RWPE2 (cell line): Measurements from ENCODE around the gene LCN6.
A peak's percentile ranks its signal among the peaks of the same experiment; 100 is the strongest.

Experiments
- ATAC-seq: fragments of 200-7000 bp; cut with Tn5 transposase; 3 replicates; pipeline ENCODE4 v1.9.1; 2021; ENCODE audit warnings: low read depth
- DNase-seq: peaks from one replicate; pipeline ENCODE4 v3.0.0-alpha.2; 2020; ENCODE audit warnings: low spot score
- H3K27ac ChIP-seq: fragments of 450-650 bp; 2 replicates; pipeline ENCODE4 v1.5.1; 2017; ENCODE audit warnings: mild to moderate bottlenecking; ENCODE audit not compliant: poor library complexity, severe bottlenecking
- H3K27me3 ChIP-seq: fragments of 250-450 bp; sonication (Bioruptor Pico); 2 replicates; pipeline ENCODE4 v1.5.1; 2021; ENCODE audit warnings: mild to moderate bottlenecking, moderate library complexity; ENCODE audit not compliant: insufficient read depth, poor library complexity, severe bottlenecking
- H3K36me3 ChIP-seq: fragments of 250-450 bp; sonication (Bioruptor Pico); 2 replicates; pipeline ENCODE4 v1.5.1; 2020; ENCODE audit warnings: low read depth, mild to moderate bottlenecking, moderate library complexity
- H3K4me1 ChIP-seq: fragments of 250-450 bp; sonication (Bioruptor Pico); 2 replicates; pipeline ENCODE4 v1.5.1; 2021; ENCODE audit warnings: mild to moderate bottlenecking, moderate library complexity; ENCODE audit not compliant: insufficient read depth, poor library complexity, severe bottlenecking
- H3K4me3 ChIP-seq: fragments of 250-450 bp; sonication (Bioruptor Pico); 2 replicates; pipeline ENCODE4 v1.5.1; 2021; ENCODE audit warnings: mild to moderate bottlenecking, moderate library complexity; ENCODE audit not compliant: severe bottlenecking
- H3K9me3 ChIP-seq: fragments of 250-450 bp; sonication (Bioruptor Pico); 2 replicates; pipeline ENCODE4 v1.5.1; 2021; ENCODE audit warnings: mild to moderate bottlenecking, moderate library complexity; ENCODE audit not compliant: severe bottlenecking
- CTCF ChIP-seq: fragments of 450-650 bp; IDR thresholded peaks from one replicate; pipeline ENCODE4 v1.5.1; 2017; ENCODE audit warnings: mild to moderate bottlenecking, moderate library complexity; ENCODE audit not compliant: poor library complexity, severe bottlenecking

Gene LCN6

GRCh38 chr9:136733611-136734010 lies 14.7 kb downstream of the LCN6 start:
- Histone ChIP-seq H3K4me1 (no peaks in the 10 kb centered on the region), H3K36me3 (no peaks in the 10 kb centered on the region), H3K27me3 (no peaks in the 10 kb centered on the region), H3K9me3 (no peaks in the 10 kb centered on the region), H3K27ac (no peak overlapping the region), H3K4me3 (no peak overlapping the region)
- TF ChIP-seq CTCF, result no peak
- DNase-seq, result no peak
- ATAC-seq, result no peak

DNA sequence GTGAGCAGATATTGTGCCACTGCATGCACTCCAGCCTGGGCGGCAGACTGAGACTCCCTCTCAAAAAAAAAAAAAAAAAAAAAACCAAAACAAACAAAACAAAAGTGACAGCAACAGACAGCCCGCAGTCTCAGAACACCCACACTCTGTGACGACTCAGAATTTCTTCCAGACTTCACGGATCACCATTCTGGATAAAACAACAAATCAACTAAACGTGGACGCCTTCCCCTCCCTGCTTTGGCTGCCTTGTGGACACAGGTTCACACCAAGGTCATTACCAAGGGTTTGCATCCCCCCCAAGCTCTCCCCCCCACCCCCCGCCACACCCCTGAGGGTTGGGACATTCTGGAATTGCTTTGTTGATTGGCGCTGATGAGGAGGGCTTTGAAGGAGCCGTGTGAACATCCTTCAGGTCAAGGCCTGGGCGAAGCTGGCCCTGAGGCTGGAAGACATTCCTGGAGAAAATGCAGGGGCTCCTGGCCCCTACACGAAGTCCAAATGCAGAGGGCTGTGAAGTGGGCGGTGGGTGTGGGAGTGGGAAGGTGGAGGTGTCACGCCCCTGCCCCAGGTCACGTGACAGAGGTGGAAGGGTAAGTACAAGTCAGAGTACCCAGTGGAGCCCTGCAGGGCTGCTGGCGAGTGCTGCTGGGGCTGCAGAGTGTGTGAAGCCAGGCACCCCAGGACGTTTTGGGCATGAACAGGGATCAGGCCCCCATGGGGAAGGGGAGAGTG lies 15.7 kb downstream of the LCN6 start:
- DNase-seq (no peak), ATAC-seq (no peak)
- H3K9me3 ChIP-seq, result no peaks in the 10 kb centered on the region
- H3K27me3 ChIP-seq, result no peaks in the 10 kb centered on the region
- no peak for TF ChIP-seq CTCF
- no peak overlapping the region for H3K4me3 ChIP-seq
- H3K36me3 ChIP-seq, result no peaks in the 10 kb centered on the region
- H3K4me1 ChIP-seq, result no peaks in the 10 kb centered on the region
- no peak overlapping the region for H3K27ac ChIP-seq

- Histone ChIP-seq H3K27me3 (no peaks in the 10 kb centered on the region), H3K9me3 (no peaks in the 10 kb centered on the region), H3K4me1 (peaks cover 8% of the 10 kb centered on the region), H3K27ac (no peak overlapping the region), H3K4me3 (no peak overlapping the region), H3K36me3 (peaks cover 21% of the 10 kb centered on the region)
- ATAC-seq (no peak), DNase-seq (no peak)
- no peak for TF ChIP-seq CTCF
These were observed 18.4 kb downstream of the LCN6 start for GRCh38 chr9:136729926-136730325.

DNA sequence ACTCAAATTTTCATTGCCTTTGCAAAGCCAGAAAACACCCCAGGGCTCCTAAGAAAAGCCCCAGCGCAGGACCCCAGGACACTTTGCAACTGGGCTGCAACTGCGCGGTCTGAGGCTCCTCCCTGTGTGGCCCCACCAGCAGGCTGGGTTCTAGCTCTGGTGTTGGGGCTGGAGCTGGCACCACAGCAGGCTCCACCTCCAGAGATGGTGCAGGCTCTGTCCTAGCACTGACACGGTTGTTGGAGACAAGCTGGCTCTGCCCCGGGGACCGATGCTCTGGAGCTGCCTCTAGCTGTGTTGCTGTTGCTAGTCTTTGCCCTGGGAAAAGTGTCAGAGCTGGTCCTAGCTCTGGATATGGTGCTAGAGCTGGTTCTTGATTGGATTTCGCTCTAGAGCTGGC lies 19.2 kb downstream of the LCN6 start:
- Histone ChIP-seq H3K27ac (no peak overlapping the region), H3K27me3 (no peaks in the 10 kb centered on the region), H3K4me3 (peak overlapping the region; percentile 63), H3K9me3 (no peaks in the 10 kb centered on the region), H3K4me1 (peaks cover 8% of the 10 kb centered on the region), H3K36me3 (peaks cover 29% of the 10 kb centered on the region)
- TF ChIP-seq CTCF, result no peak
- no peak for DNase-seq
- peak; percentile 5; the same call in 1 of the 3 replicates for ATAC-seq

GRCh38 chr9:136728548-136729123 lies 19.7 kb downstream of the LCN6 start:
- no peak for DNase-seq
- Histone ChIP-seq H3K9me3 (no peaks in the 10 kb centered on the region), H3K36me3 (peaks cover 34% of the 10 kb centered on the region), H3K27ac (peak overlapping the region; percentile 68), H3K27me3 (no peaks in the 10 kb centered on the region), H3K4me3 (peak overlapping the region; percentile 63), H3K4me1 (peaks cover 8% of the 10 kb centered on the region)
- peak; percentile 42 for ATAC-seq
- peak; percentile 23 for TF ChIP-seq CTCF
